ENCODE measurements around the gene DDX52.

DNA sequence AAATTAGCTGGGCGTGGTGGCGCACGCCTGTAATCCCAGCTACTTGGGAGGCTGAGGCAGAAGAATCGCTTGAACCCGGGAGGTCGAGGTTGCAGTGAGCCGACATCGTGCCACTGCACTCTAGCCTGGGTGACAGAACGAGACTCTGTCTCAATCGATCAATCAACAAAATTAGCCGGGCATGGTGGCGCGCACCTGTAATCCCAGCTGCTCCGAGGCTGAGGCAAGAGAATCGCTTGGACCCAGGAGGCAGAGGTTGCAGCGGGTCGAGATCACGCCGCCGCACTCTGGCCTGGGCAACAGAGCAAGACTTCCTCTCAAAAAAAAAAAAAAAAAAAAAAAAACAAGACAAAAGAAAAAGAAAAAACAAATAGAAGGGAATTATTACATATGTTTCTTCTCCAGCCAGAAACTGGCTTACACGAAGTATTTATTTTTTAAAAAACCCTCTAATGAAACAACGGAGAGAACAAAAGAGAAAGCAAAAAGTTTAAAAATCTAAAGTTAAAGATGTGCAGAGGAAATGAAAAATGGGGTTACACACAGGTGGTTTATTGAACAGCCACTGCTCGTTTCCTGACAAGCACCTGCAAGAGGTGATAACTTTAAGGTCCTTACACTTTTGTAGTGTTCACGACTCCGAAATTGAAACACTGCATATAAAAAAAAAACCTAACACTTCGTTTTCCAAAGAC lies 35.5 kb downstream of the DDX52 start:
- TF ChIP-seq, protein P1, sequence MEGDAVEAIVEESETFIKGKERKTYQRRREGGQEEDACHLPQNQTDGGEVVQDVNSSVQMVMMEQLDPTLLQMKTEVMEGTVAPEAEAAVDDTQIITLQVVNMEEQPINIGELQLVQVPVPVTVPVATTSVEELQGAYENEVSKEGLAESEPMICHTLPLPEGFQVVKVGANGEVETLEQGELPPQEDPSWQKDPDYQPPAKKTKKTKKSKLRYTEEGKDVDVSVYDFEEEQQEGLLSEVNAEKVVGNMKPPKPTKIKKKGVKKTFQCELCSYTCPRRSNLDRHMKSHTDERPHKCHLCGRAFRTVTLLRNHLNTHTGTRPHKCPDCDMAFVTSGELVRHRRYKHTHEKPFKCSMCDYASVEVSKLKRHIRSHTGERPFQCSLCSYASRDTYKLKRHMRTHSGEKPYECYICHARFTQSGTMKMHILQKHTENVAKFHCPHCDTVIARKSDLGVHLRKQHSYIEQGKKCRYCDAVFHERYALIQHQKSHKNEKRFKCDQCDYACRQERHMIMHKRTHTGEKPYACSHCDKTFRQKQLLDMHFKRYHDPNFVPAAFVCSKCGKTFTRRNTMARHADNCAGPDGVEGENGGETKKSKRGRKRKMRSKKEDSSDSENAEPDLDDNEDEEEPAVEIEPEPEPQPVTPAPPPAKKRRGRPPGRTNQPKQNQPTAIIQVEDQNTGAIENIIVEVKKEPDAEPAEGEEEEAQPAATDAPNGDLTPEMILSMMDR (IDR thresholded peaks at IDR 0.05), result no peak
- no peak for TF ChIP-seq POLR2A (IDR thresholded peaks at IDR 0.05)
- no peak for TF ChIP-seq EP300 (IDR thresholded peaks at IDR 0.05)
